Mucosa of descending colon (tissue), 3 donors: ENCODE results near the gene PNLIPRP1. TPM values are rescaled to one million over a fixed set of nuclear protein-coding genes. Genes with fewer than 3 reads are reported as not detected.
A peak's percentile ranks its signal among the peaks of the same experiment; 100 is the strongest.

ENCODE experiments used
- ATAC-seq: fragments of 200-7000 bp; cut with Tn5 transposase; one replicate; pipeline ENCODE4 v1.9.1; 2020; ENCODE audit warnings: mild to moderate bottlenecking, moderate library complexity
- DNase-seq, 3 donors: peaks; one replicate each; pipeline ENCODE4 v3.0.0-alpha.2; 2020
- H3K36me3 ChIP-seq: fragments of 200-600 bp; one replicate; pipeline ENCODE4 v1.8.0; 2021; ENCODE audit warnings: low read depth, mild to moderate bottlenecking
- H3K4me1 ChIP-seq: fragments of 200-600 bp; one replicate; pipeline ENCODE4 v1.8.0; 2021; ENCODE audit warnings: low read depth, mild to moderate bottlenecking
- H3K4me3 ChIP-seq: fragments of 200-600 bp; one replicate; pipeline ENCODE4 v1.8.0; 2021; ENCODE audit warnings: mild to moderate bottlenecking
- H3K9me3 ChIP-seq: fragments of 200-600 bp; one replicate; pipeline ENCODE4 v1.8.0; 2021; ENCODE audit warnings: mild to moderate bottlenecking
- CTCF ChIP-seq: fragments of 200-600 bp; IDR thresholded peaks from one replicate; pipeline ENCODE4 v1.8.0; 2022; ENCODE audit warnings: antibody characterized with exemption, mild to moderate bottlenecking
- intact Hi-C, 2 donors: fragments of 100-400 bp; cut with DNase I in 1 of 2; cut with micrococcal nuclease in 1 of 2; formaldehyde crosslinking; loops; one replicate each; pipeline versions ENCODE4 v1.11.0 to v1.11.1; 2022; cut with DNase I, micrococcal nuclease
- total RNA-seq, 3 donors: library from RNA; stranded (reverse); fragmentation: NEBNext Ultra II Directional in 2 of 3; extraction: Animal tissue kit (Norgen Biotek cat#: 25700) in 2 of 3; gene quantifications; one replicate each; pipeline versions ENCODE4 v1.2.1 to v1.2.4, GENCODE V29; 2021 to 2023
- donor health status: DM: no; HTN: no; CAD: no; lungs with moderate emphysema.
- donor health status: DM: no; HTN: no; CAD: no.
- donor health status: DM: no; HTN: yes; CAD: no.

The PNLIPRP1 gene
- total RNA-seq, 3 donors from 2014 or later = 0.75 TPM; not detected in 2

GRCh38 chr10:116614796-116615195 lies 24.0 kb downstream of the PNLIPRP1 start:
- intact Hi-C loops = no loop called here
- H3K9me3 ChIP-seq = no peaks in the 10 kb centered on the region
- no peak for DNase-seq
- no peak overlapping the region for H3K4me3 ChIP-seq
- no peaks in the 10 kb centered on the region for H3K36me3 ChIP-seq
- no peak for TF ChIP-seq CTCF
- no peak for ATAC-seq
- peaks cover 3% of the 10 kb centered on the region for H3K4me1 ChIP-seq

- Histone ChIP-seq H3K4me3 (no peak overlapping the region), H3K4me1 (peaks cover 5% of the 10 kb centered on the region), H3K9me3 (no peaks in the 10 kb centered on the region), H3K36me3 (no peaks in the 10 kb centered on the region)
- DNase-seq = no peak
- intact Hi-C loops = no loop called here
- no peak for ATAC-seq
- no peak for TF ChIP-seq CTCF
Measured at GRCh38 chr10:116615199-116615776, 24.5 kb downstream of the PNLIPRP1 start.

GRCh38 chr10:116620423-116621400 lies 30.0 kb downstream of the PNLIPRP1 start, which contains the start of gene PNLIPRP2:
Gene PNLIPRP2 (plus strand): TSS chr10:116620953.
- Histone ChIP-seq H3K36me3 (no peaks in the 10 kb centered on the region), H3K9me3 (no peaks in the 10 kb centered on the region), H3K4me1 (peaks cover 14% of the 10 kb centered on the region), H3K4me3 (no peak within 1 kb of the TSS)
- peak; percentile 93 for ATAC-seq
- TF ChIP-seq CTCF = no peak
- intact Hi-C loops = no loop called here
- DNase-seq = peak; percentile 76 to 86 (median 78)

GRCh38 chr10:116621476-116621875 lies 30.7 kb downstream of the PNLIPRP1 start:
- Histone ChIP-seq H3K4me3 (no peak overlapping the region), H3K36me3 (no peaks in the 10 kb centered on the region), H3K9me3 (no peaks in the 10 kb centered on the region), H3K4me1 (peaks cover 14% of the 10 kb centered on the region)
- ATAC-seq = peak; percentile 20
- DNase-seq = no peak
- intact Hi-C loops = no loop called here
- no peak for TF ChIP-seq CTCF

GRCh38 chr10:116621934-116622655 lies 31.3 kb downstream of the PNLIPRP1 start:
- H3K9me3 ChIP-seq = no peaks in the 10 kb centered on the region
- H3K36me3 ChIP-seq = no peaks in the 10 kb centered on the region
- intact Hi-C loops = no loop called here
- DNase-seq (no peak), ATAC-seq (no peak)
- peaks cover 14% of the 10 kb centered on the region for H3K4me1 ChIP-seq
- no peak for TF ChIP-seq CTCF
- H3K4me3 ChIP-seq = no peak overlapping the region
